Heart right ventricle (tissue), 16 donors: ENCODE data around the gene CHKA. TPM values are rescaled to one million over a fixed set of nuclear protein-coding genes. Genes with fewer than 3 reads are reported as not detected.

Experiments used
- ATAC-seq, 8 donors: fragments of 200-7000 bp; cut with Tn5 transposase; one replicate each; pipeline ENCODE4 v1.9.1; 2020; ENCODE audit warnings: mild to moderate bottlenecking in 8 of 8, moderate library complexity in 8 of 8, moderate number of reproducible peaks in 1 of 8
- DNase-seq, 2 donors: peaks; one replicate each; pipeline ENCODE4 v3.0.0-alpha.2; 2020
- H3K27ac ChIP-seq, 10 donors: fragments of 200-600 bp; sonication (generic) in 2 of 10; one replicate each; pipeline versions ENCODE4 v1.5.0 to v1.8.0; 2020 to 2022; ENCODE audit warnings: mild to moderate bottlenecking in 3 of 10
- H3K27me3 ChIP-seq, 7 donors: fragments of 200-600 bp; one replicate each; pipeline ENCODE4 v1.8.0; 2021 to 2022; ENCODE audit warnings: mild to moderate bottlenecking in 2 of 7
- H3K36me3 ChIP-seq, 9 donors: fragments of 200-600 bp; sonication (generic) in 1 of 9; one replicate each; pipeline versions ENCODE4 v1.5.0 to v1.8.0; 2020 to 2022; ENCODE audit warnings: mild to moderate bottlenecking in 2 of 9
- H3K4me1 ChIP-seq, 9 donors: fragments of 200-600 bp; sonication (generic) in 1 of 9; one replicate each; pipeline versions ENCODE4 v1.5.0 to v1.8.0; 2020 to 2022; ENCODE audit warnings: mild to moderate bottlenecking in 4 of 9
- H3K4me3 ChIP-seq, 10 donors: fragments of 200-600 bp; sonication (generic) in 2 of 10; one replicate each; pipeline versions ENCODE4 v1.5.0 to v1.8.0; 2020 to 2022; ENCODE audit warnings: mild to moderate bottlenecking in 7 of 10, moderate library complexity in 2 of 10
- H3K9me3 ChIP-seq, 11 donors: fragments of 200-600 bp in 10 of 11; sonication (generic) in 2 of 11; one replicate each; pipeline versions ENCODE4 v1.5.0 to v1.8.0; 2013 to 2022; ENCODE audit warnings: mild to moderate bottlenecking in 2 of 11, control low read depth in 1 of 11, moderate library complexity in 1 of 11
- CTCF ChIP-seq, 9 donors: fragments of 200-600 bp; sonication (generic) in 2 of 9; IDR thresholded peaks; one replicate each; pipeline versions ENCODE4 v1.5.0 to v1.8.0; 2021 to 2022; ENCODE audit warnings: antibody characterized with exemption in 9 of 9, mild to moderate bottlenecking in 5 of 9, moderate library complexity in 1 of 9
- WGBS, 2 donors: extraction: QIAGEN DNeasy Blood & Tissue Kit; methylation state at CpG; one replicate each; pipeline ENCODE4 v1.1.7; 2013; ENCODE audit warnings: inconsistent platforms in 1 of 2; 5-methylcytosine and 5-hydroxymethylcytosine counted together
- intact Hi-C, 10 donors: fragments of 100-400 bp; cut with DNase I; formaldehyde crosslinking; loops; one replicate each; pipeline versions ENCODE4 v1.11.1 to v1.14.2; 2022
- polyA plus RNA-seq, 2 donors: library from polyadenylated mRNA; stranded (reverse); fragments of 200-250 nt; gene quantifications; one replicate each; pipeline ENCODE4 v1.2.3, GENCODE V29; 2013
- total RNA-seq, 10 donors: library from RNA; stranded (reverse); fragmentation: NEBNext Ultra II Directional in 3 of 10; extraction: Animal tissue kit (Norgen Biotek cat#: 25700) in 3 of 10; gene quantifications; one replicate each; pipeline versions ENCODE4 v1.2.1 to v1.2.4, GENCODE V29; 2021 to 2023
- donor health status: Arrhythmogenic right ventricular cardiomyopathy.
- donor health status: ischemic (EF 13 %, LVEDD 7.1; RV severe dilation, severe dysfunction).
- donor health status: healthy with polysubstance abuse.
- donor health status: DM: no; HTN: yes; CAD: no.
- donor health status: DM: no; HTN: no; CAD: no.
- donor health status: ischemic (EF 25% LVEDD 6.9; RV normal size, moderate dysfunction).
- donor health status: ischemic (EF 25% LVEDD 5.7; RV mildly dilated, moderate dysfunction).
- donor health status: healthy.
- donor health status: DM: yes; HTN: yes; CAD: no.
- donor health status: Ischemic cardiomyopathy.
- donor health status: ischemic (EF 35%, LVEDD 5.7; RV mildly dilated, moderate dysfunction).
- donor health status: nonischemic (EF 11% LVEDD 7.7; RV severe dilation, severe dysfunction).
- donor health status: DM: yes; HTN: yes; CAD: no.
- donor health status: PGD.
- donor health status: ischemic (EF 29% LVEDD 5.4; RV normal size, mild dysfunction).
- donor health status: nonischemic (EF 23%, LVEDD 6.1; RV moderate dilation, normal function).

Gene CHKA
- total and polyA plus RNA-seq, 12 donors, result 7.0 to 66.1 (median 9.6) TPM

- Histone ChIP-seq H3K4me3 (no peak overlapping the region), H3K4me1 (peaks cover 11 to 49% (median 24%) of the 10 kb centered on the region in 9 donors), H3K27me3 (no peaks in the 10 kb centered on the region), H3K9me3 (no peaks in the 10 kb centered on the region), H3K27ac (no peak overlapping the region), H3K36me3 (no peaks in the 10 kb centered on the region)
- intact Hi-C loops, result no loop called here
- no peak for TF ChIP-seq CTCF (IDR thresholded peaks at IDR 0.05)
- DNase-seq (no peak), ATAC-seq (no peak)
- 87 to 97% methylated on average over 4 of the region's 4 CpGs for WGBS, 2 donors
Measured at GRCh38 chr11:68143310-68143689, 22.1 kb upstream of the CHKA start.

GRCh38 chr11:68142441-68143309 lies 21.5 kb upstream of the CHKA start:
- DNase-seq (no peak), ATAC-seq (no peak)
- no peaks in the 10 kb centered on the region for H3K36me3 ChIP-seq
- intact Hi-C loops, result no loop called here
- no peaks in the 10 kb centered on the region for H3K9me3 ChIP-seq
- no peak for TF ChIP-seq CTCF (IDR thresholded peaks at IDR 0.05)
- no peaks in the 10 kb centered on the region for H3K27me3 ChIP-seq
- no peak overlapping the region for H3K27ac ChIP-seq
- H3K4me1 ChIP-seq, result peaks cover 11 to 49% (median 24%) of the 10 kb centered on the region in 9 donors
- 88 to 91% methylated on average over 16 of the region's 16 CpGs for WGBS, 2 donors
- no peak overlapping the region for H3K4me3 ChIP-seq

GRCh38 chr11:68142028-68142412 lies 20.8 kb upstream of the CHKA start:
- ATAC-seq, result peak in 1 of 8 donors; percentile 7
- 67 to 76% methylated on average over 13 of the region's 13 CpGs for whole genome bisulfite sequencing, 2 donors

More at GRCh38 chr11:68142028-68142412, 20.8 kb upstream of the CHKA start:
- no peak for TF ChIP-seq CTCF (IDR thresholded peaks at IDR 0.05)
- Histone ChIP-seq H3K27ac (no peak overlapping the region), H3K27me3 (no peaks in the 10 kb centered on the region), H3K36me3 (no peaks in the 10 kb centered on the region), H3K4me1 (peaks cover 8 to 43% (median 19%) of the 10 kb centered on the region in 9 donors), H3K9me3 (no peaks in the 10 kb centered on the region), H3K4me3 (no peak overlapping the region)
- peak in 1 of 2 donors; percentile 35 for DNase-seq
- intact Hi-C loops, result no loop called here
